IMR-90 (cell line): ENCODE data around the gene ITGA1. TPM values are rescaled to one million over a fixed set of nuclear protein-coding genes. Genes with fewer than 3 reads are reported as not detected.

Source experiments
- ATAC-seq: fragments of 200-7000 bp; cut with Tn5 transposase; 2 replicates; pipeline ENCODE4 v1.9.1; 2020; ENCODE audit warnings: low read depth, mild to moderate bottlenecking, moderate library complexity
- BruUV-seq: library from RNA; stranded (reverse); fragments of 400-500 nt; replicated peaks from 2 replicates; lab custom pipeline; 2021; lab: Mats Ljungman, UMichigan
- CTCF ChIA-PET: fragments of 300-600 bp; formaldehyde crosslinking; extraction: SDS; loops from one replicate; lab custom pipeline; 2021; ENCODE audit warnings: antibody characterized with exemption; lab: Yijun Ruan, JAX
- POLR2A ChIA-PET: fragments of 300-600 bp; sonication (Branson Sonifier 250); formaldehyde crosslinking; loops from one replicate; lab custom pipeline; 2022; ENCODE audit warnings: antibody characterized with exemption; ENCODE audit not compliant: unreplicated experiment; lab: Charles Lee
- DNase-seq: peaks from one replicate; pipeline ENCODE4 v3.0.0; 2013
- H2AFZ ChIP-seq: replicated peaks from 2 replicates; pipeline ENCODE3; 2013; ENCODE audit warnings: low read length, mild to moderate bottlenecking; ENCODE audit not compliant: poor library complexity
- H2AK5ac ChIP-seq: 2 replicates; pipeline ENCODE4 v1.6.1; 2013; ENCODE audit warnings: low read depth, low read length, inconsistent platforms
- H2AK9ac ChIP-seq: replicated peaks from 2 replicates; pipeline ENCODE3; 2013; ENCODE audit warnings: mild to moderate bottlenecking, low read depth, low read length, moderate library complexity; ENCODE audit not compliant: poor library complexity
- H2BK120ac ChIP-seq: 2 replicates; pipeline ENCODE4 v1.6.1; 2013; ENCODE audit warnings: low read depth, low read length, inconsistent platforms
- H2BK15ac ChIP-seq: 3 replicates; pipeline ENCODE4 v1.6.1; 2013; ENCODE audit warnings: low read depth, low read length, inconsistent platforms
- H2BK20ac ChIP-seq: 2 replicates; pipeline ENCODE4 v1.6.1; 2013; ENCODE audit warnings: low read depth, mild to moderate bottlenecking, inconsistent platforms, low read length, moderate library complexity
- H2BK5ac ChIP-seq: 2 replicates; pipeline ENCODE4 v1.6.1; 2013; ENCODE audit warnings: mild to moderate bottlenecking, low read depth, low read length, inconsistent platforms; ENCODE audit not compliant: poor library complexity, severe bottlenecking
- H3K14ac ChIP-seq: replicated peaks from 2 replicates; pipeline ENCODE4 v1.6.1; 2013; ENCODE audit warnings: low read depth, low read length, inconsistent platforms
- H3K18ac ChIP-seq: 2 replicates; pipeline ENCODE4 v1.6.1; 2013; ENCODE audit warnings: low read depth, low read length, control low read depth
- H3K23ac ChIP-seq: 2 replicates; pipeline ENCODE4 v1.6.1; 2013; ENCODE audit warnings: low read depth, low read length, inconsistent platforms
- H3K27ac ChIP-seq: 2 replicates; pipeline ENCODE4 v1.5.1; 2013; ENCODE audit warnings: mild to moderate bottlenecking, control low read depth, low read length; ENCODE audit not compliant: insufficient read depth
- H3K27me3 ChIP-seq: 2 replicates; pipeline ENCODE4 v1.6.1; 2013; ENCODE audit warnings: low read length; ENCODE audit not compliant: control insufficient read depth, insufficient read depth
- H3K36me3 ChIP-seq: 2 replicates; pipeline ENCODE4 v1.6.1; 2013; ENCODE audit warnings: low read length, mixed read lengths; ENCODE audit not compliant: control insufficient read depth, insufficient read depth
- H3K4ac ChIP-seq: 2 replicates; pipeline ENCODE4 v1.6.1; 2013; ENCODE audit warnings: low read depth, low read length, inconsistent platforms
- H3K4me1 ChIP-seq: 2 replicates; pipeline ENCODE4 v1.6.1; 2013; ENCODE audit warnings: low read length, mixed read lengths; ENCODE audit not compliant: control insufficient read depth, insufficient read depth
- H3K4me2 ChIP-seq: 2 replicates; pipeline ENCODE4 v1.6.1; 2013; ENCODE audit warnings: low read depth, mild to moderate bottlenecking, control low read depth, low read length, moderate library complexity
- H3K4me3 ChIP-seq: 2 replicates; pipeline ENCODE4 v1.5.1; 2013; ENCODE audit warnings: low read depth, mild to moderate bottlenecking, control low read depth, low read length, moderate library complexity; ENCODE audit not compliant: insufficient read depth
- H3K56ac ChIP-seq: 2 replicates; pipeline ENCODE4 v1.6.1; 2013; ENCODE audit warnings: low read length, inconsistent platforms; ENCODE audit not compliant: insufficient read depth; ENCODE audit errors: extremely low read depth
- H3K79me1 ChIP-seq, 2 experiments: 2 replicates each; pipeline ENCODE4 v1.6.1; 2013; ENCODE audit warnings: low read length in 2 of 2, inconsistent platforms in 1 of 2, low read depth in 1 of 2
- H3K9ac ChIP-seq: 2 replicates; pipeline ENCODE4 v1.6.1; 2013; ENCODE audit warnings: low read depth, low read length, control low read depth
- H3K9me1 ChIP-seq: 2 replicates; pipeline ENCODE4 v1.6.1; 2013; ENCODE audit warnings: low read length, inconsistent platforms; ENCODE audit not compliant: insufficient read depth
- H3K9me3 ChIP-seq: 2 replicates; pipeline ENCODE4 v1.6.1; 2013; ENCODE audit warnings: low read length; ENCODE audit not compliant: control insufficient read depth, insufficient read depth
- H4K20me1 ChIP-seq: 2 replicates; pipeline ENCODE4 v1.6.1; 2013; ENCODE audit warnings: low read length, inconsistent platforms; ENCODE audit not compliant: insufficient read depth
- H4K5ac ChIP-seq: 2 replicates; pipeline ENCODE4 v1.6.1; 2013; ENCODE audit warnings: mild to moderate bottlenecking, low read depth, low read length, control low read depth
- H4K8ac ChIP-seq, 2 experiments: 2 replicates each; pipeline ENCODE4 v1.6.1; 2013; ENCODE audit warnings: low read depth in 2 of 2, low read length in 2 of 2, control low read depth in 1 of 2, inconsistent platforms in 1 of 2
- H4K91ac ChIP-seq: 2 replicates; pipeline ENCODE4 v1.6.1; 2013; ENCODE audit warnings: low read depth, low read length, inconsistent platforms; ENCODE audit not compliant: insufficient read depth
- BHLHE40 ChIP-seq: fragments of 150-350 bp; IDR thresholded peaks from 2 replicates; pipeline ENCODE4 v1.6.1; 2016; ENCODE audit warnings: mild to moderate bottlenecking, low read depth, low read length
- CEBPB ChIP-seq: IDR thresholded peaks from 2 replicates; pipeline ENCODE4 v1.6.1; 2012; ENCODE audit warnings: low read depth, low read length, improper control_type of control experiment
- CHD1 ChIP-seq: IDR thresholded peaks from 2 replicates; pipeline ENCODE4 v1.6.1; 2012; ENCODE audit warnings: low read depth, low read length, improper control_type of control experiment
- CTCF ChIP-seq: conservative IDR thresholded peaks from 2 replicates; pipeline ENCODE4 v1.5.1; 2012; ENCODE audit warnings: mild to moderate bottlenecking, low read depth, low read length, improper control_type of control experiment
- FOS ChIP-seq: fragments of 150-350 bp; IDR thresholded peaks from 2 replicates; pipeline ENCODE4 v1.6.1; 2016; ENCODE audit warnings: low read depth, low read length
- MAFK ChIP-seq: IDR thresholded peaks from 2 replicates; pipeline ENCODE4 v1.6.1; 2012; ENCODE audit warnings: low read depth, low read length, improper control_type of control experiment
- MAZ ChIP-seq: IDR thresholded peaks from 2 replicates; pipeline ENCODE4 v1.6.1; 2012; ENCODE audit warnings: low read depth, mild to moderate bottlenecking, low read length, improper control_type of control experiment, moderate library complexity, borderline replicate concordance
- MXI1 ChIP-seq: IDR thresholded peaks from 2 replicates; pipeline ENCODE4 v1.6.1; 2012; ENCODE audit warnings: low read depth, mild to moderate bottlenecking, low read length, moderate library complexity, borderline replicate concordance
- NFE2L2 ChIP-seq: fragments of 150-350 bp; IDR thresholded peaks from 2 replicates; pipeline ENCODE4 v1.6.1; 2016; ENCODE audit warnings: low read depth, mild to moderate bottlenecking, low read length
- POLR2A ChIP-seq: IDR thresholded peaks from 2 replicates; pipeline ENCODE4 v1.6.1; 2012; ENCODE audit warnings: mild to moderate bottlenecking, low read depth, low read length
- RCOR1 ChIP-seq: IDR thresholded peaks from 2 replicates; pipeline ENCODE4 v1.6.1; 2012; ENCODE audit warnings: mild to moderate bottlenecking, low read length, improper control_type of control experiment; ENCODE audit not compliant: insufficient replicate concordance
- RFX5 ChIP-seq: IDR thresholded peaks from 2 replicates; pipeline ENCODE4 v1.8.0; 2012; ENCODE audit warnings: low read depth, mild to moderate bottlenecking, low read length, moderate library complexity
- SMC3 ChIP-seq: fragments of 150-350 bp; IDR thresholded peaks from 2 replicates; pipeline ENCODE4 v1.6.1; 2016; ENCODE audit warnings: low read depth, mild to moderate bottlenecking, antibody characterized with exemption, low read length, moderate library complexity
- WGBS, 2 experiments: methylation state at CpG; one replicate each; pipeline versions ENCODE4 v1.1.5 to v1.1.7; 2013; ENCODE audit warnings: missing lambda C conversion rate in 2 of 2; ENCODE audit not compliant: insufficient read length in 1 of 2; ENCODE audit errors: extremely low coverage in 2 of 2; 5-methylcytosine and 5-hydroxymethylcytosine counted together
- dilution Hi-C: fragments of 300-500 bp; cut with HindIII; formaldehyde crosslinking; loops from one replicate; pipeline ENCODE4 v1.14.3; 2018; ENCODE audit warnings: low sequenced_read_pairs; ENCODE audit not compliant: unreplicated experiment
- in situ Hi-C: fragments of 300-500 bp; cut with MboI; formaldehyde crosslinking; loops from 3 replicates; pipeline ENCODE4 v1.14.3; 2019; ENCODE audit warnings: low sequenced_read_pairs, inconsistent platforms, mixed read lengths
- intact Hi-C: fragments of 100-400 bp; cut with micrococcal nuclease; formaldehyde crosslinking; loops from 2 replicates; pipeline ENCODE4 v1.10.0; 2022
- polyA plus RNA-seq, 3 experiments: library from polyadenylated mRNA; depleted of rRNA; stranded (reverse); fragments of >200 nt; gene quantifications; 2 replicates each; pipeline ENCODE4 v1.2.3, GENCODE V29; 2012; ENCODE audit warnings: low replicate concordance in 1 of 3
- total RNA-seq: library from RNA; depleted of rRNA; stranded (reverse); fragments of >200 nt; gene quantifications from 2 replicates; pipeline ENCODE4 v1.2.3, GENCODE V29; 2012
- TF ChIP-seq, protein P1 (sequence below): fragments of 150-350 bp; IDR thresholded peaks from 2 replicates; pipeline ENCODE4 v1.6.1; 2017; ENCODE audit warnings: mild to moderate bottlenecking, antibody characterized with exemption, low read length, low read depth

Gene ITGA1
- total and polyA plus RNA-seq, 2 of the 4 experiments (the other 2 are of a cell fraction): 22.3 to 95.2 TPM

GRCh38 chr5:52786949-52787599, 642 bp upstream of the ITGA1 start (continued):
- TF ChIP-seq SMC3 (0 out of 2 replicates have a peak, but pooled peaks have one; percentile 23), MAFK (no peak)

GRCh38 chr5:52788505-52788821, 747 bp downstream of the ITGA1 start:
- Histone ChIP-seq H2AK5ac (peak overlapping the region; percentile 49), H4K20me1 (0 out of 2 replicates have a peak, but pooled peaks cover 5% of the 10 kb centered on the region), H3K79me1 (peaks cover 0 to 29% of the 10 kb centered on the region in 2 experiments; a peak in 2 of 4 replicates), H3K27ac (peak overlapping the region; percentile 87), H2BK15ac (peak overlapping the region; percentile 72; the same call in 1 of the 3 replicates), H3K4me3 (peak overlapping the region; percentile 61), H4K5ac (peak overlapping the region; percentile 37), H3K36me3 (peaks cover 1% of the 10 kb centered on the region; the same call in 1 of the 2 replicates), H3K4me1 (peaks cover 10% of the 10 kb centered on the region), H3K4me2 (peak overlapping the region; percentile 92), H3K9me3 (no peaks in the 10 kb centered on the region), H3K9ac (peak overlapping the region; percentile 97), H3K18ac (peak overlapping the region; percentile 90), H3K14ac (peak overlapping the region; percentile 82), H3K56ac (peak overlapping the region; percentile 87), H2AFZ (peak overlapping the region; percentile 92), H3K4ac (peak overlapping the region; percentile 82), H2AK9ac (peak overlapping the region; percentile 74), H2BK120ac (peak overlapping the region; percentile 82), H2BK20ac (peak overlapping the region; percentile 29; the same call in 1 of the 2 replicates), H3K23ac (peak overlapping the region; percentile 97), H4K8ac (peak overlapping the region; percentile 7 to 22; a peak in 3 of 4 replicates), H4K91ac (peak overlapping the region; percentile 74), H2BK5ac (peak overlapping the region; percentile 72), H3K27me3 (no peaks in the 10 kb centered on the region), H3K9me1 (peaks cover 3% of the 10 kb centered on the region)
- BruUV-seq: no TSS peak
- in situ Hi-C loops: no loop called here
- no peak for DNase-seq
- intact Hi-C loops: loop anchor here (2.0 to 5.0 kb wide), 3 partner anchors 41 to 124 kb away; no protein-coding TSS in a partner anchor
- dilution Hi-C loops: no loop called here
- POLR2A ChIA-PET: interaction anchor here (0.6 to 1.1 kb wide), 3 partner anchors 16 to 212 kb away, joined by 3 to 35 read pairs (median 6); no protein-coding TSS in a partner anchor
- CTCF ChIA-PET: interaction anchor here (0.7 to 1.5 kb wide), 3 partner anchors 11 to 256 kb away, joined by 3 to 4 read pairs (median 3); no protein-coding TSS in a partner anchor
- no CpG with 5 or more reads among the region's 7 CpGs for WGBS, 2 experiments
- ATAC-seq: no peak; the same call in 1 of the 2 replicates
- no peak for TF ChIP-seq MAZ
- no peak for TF ChIP-seq FOS
- no peak for TF ChIP-seq RCOR1
- no peak for TF ChIP-seq POLR2A
- no peak for TF ChIP-seq MAFK
- no peak for TF ChIP-seq CHD1
- no peak for TF ChIP-seq BHLHE40
- no peak for TF ChIP-seq MXI1
- TF ChIP-seq, protein P1, sequence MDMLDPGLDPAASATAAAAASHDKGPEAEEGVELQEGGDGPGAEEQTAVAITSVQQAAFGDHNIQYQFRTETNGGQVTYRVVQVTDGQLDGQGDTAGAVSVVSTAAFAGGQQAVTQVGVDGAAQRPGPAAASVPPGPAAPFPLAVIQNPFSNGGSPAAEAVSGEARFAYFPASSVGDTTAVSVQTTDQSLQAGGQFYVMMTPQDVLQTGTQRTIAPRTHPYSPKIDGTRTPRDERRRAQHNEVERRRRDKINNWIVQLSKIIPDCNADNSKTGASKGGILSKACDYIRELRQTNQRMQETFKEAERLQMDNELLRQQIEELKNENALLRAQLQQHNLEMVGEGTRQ: no peak
- no peak for TF ChIP-seq CTCF
- no peak for TF ChIP-seq RFX5
- no peak for TF ChIP-seq CEBPB
- TF ChIP-seq NFE2L2: no peak
- TF ChIP-seq SMC3: no peak
